H1 (cell line): Measurements from ENCODE around the gene CCL22. TPM values are rescaled to one million over a fixed set of nuclear protein-coding genes. Genes with fewer than 3 reads are reported as not detected.

Experiments used
- ASH2L ChIP-seq: fragments of 200-600, 300-600 bp; sonication (generic); IDR thresholded peaks from one replicate; pipeline ENCODE4 v1.7.1; 2017; ENCODE audit warnings: low read length
- BCL11A ChIP-seq, 2 experiments: IDR thresholded peaks; one replicate each; pipeline ENCODE4 v1.6.1; 2011; ENCODE audit warnings: low read depth in 2 of 2, low read length in 2 of 2, mild to moderate bottlenecking in 2 of 2
- CEBPB ChIP-seq: IDR thresholded peaks from 2 replicates; pipeline ENCODE4 v1.6.1; 2012; ENCODE audit warnings: low read depth, low read length
- CHD7 ChIP-seq: fragments of 300-600 bp; sonication (generic); IDR thresholded peaks from 2 replicates; pipeline ENCODE4 v1.7.1; 2012; ENCODE audit warnings: low read length, moderate library complexity, mild to moderate bottlenecking, inconsistent platforms; ENCODE audit not compliant: insufficient replicate concordance
- EGR1 ChIP-seq: IDR thresholded peaks from 2 replicates; pipeline ENCODE4 v1.6.1; 2011; ENCODE audit warnings: low read depth, low read length, borderline replicate concordance
- NRF1 ChIP-seq: IDR thresholded peaks from 2 replicates; pipeline ENCODE4 v1.6.1; 2011; ENCODE audit warnings: mild to moderate bottlenecking, low read depth, low read length, improper control_type of control experiment
- RFX5 ChIP-seq: IDR thresholded peaks from 2 replicates; pipeline ENCODE4 v1.6.1; 2011; ENCODE audit warnings: low read depth, low read length, improper control_type of control experiment, borderline replicate concordance
- SP1 ChIP-seq: IDR thresholded peaks from 2 replicates; pipeline ENCODE4 v1.6.1; 2011; ENCODE audit warnings: low read depth, low read length
- TCF12 ChIP-seq: IDR thresholded peaks from 2 replicates; pipeline ENCODE4 v1.6.1; 2011; ENCODE audit warnings: low read depth, mild to moderate bottlenecking, low read length
- YY1 ChIP-seq: IDR thresholded peaks from 2 replicates; pipeline ENCODE4 v1.6.1; 2011; ENCODE audit warnings: low read depth, mild to moderate bottlenecking, low read length
- polyA plus RNA-seq, 7 experiments: library from polyadenylated mRNA; depleted of rRNA in 3 of 7; stranded (reverse) in 5 of 7; unstranded in 2 of 7; fragments of >200 nt in 5 of 7; fragments of 200-250 nt in 2 of 7; gene quantifications; 1 replicate in 5 of 7; 2 replicates in 1 of 7; 4 replicates in 1 of 7; pipeline versions ENCODE4 v1.2.1 to v1.2.3, GENCODE V29; 2011 to 2013; ENCODE audit warnings: missing spikeins in 2 of 7, mixed read lengths in 2 of 7
- total RNA-seq: library from RNA; stranded (reverse); fragmentation: NEBNext Ultra II Directional; extraction: Animal tissue kit (Norgen Biotek cat#: 25700); gene quantifications from 2 replicates; pipeline ENCODE4 v1.2.1, GENCODE V29; 2021

The CCL22 gene
- total and polyA plus RNA-seq, 2 of the 8 experiments (the other 6 are each of a cell fraction or from before 2014, with no cell fraction given): not detected

- TF ChIP-seq CHD7: no peak
- TF ChIP-seq EGR1: no peak
- no peak for TF ChIP-seq RFX5
- no peak for TF ChIP-seq CEBPB
- TF ChIP-seq BCL11A (IDR thresholded peaks at IDR 0.05; ENCODE audit: low read depth in 2 of 2, low read length in 2 of 2): no peak
- TF ChIP-seq TCF12: no peak
- no peak for TF ChIP-seq YY1
- no peak for TF ChIP-seq NRF1
- TF ChIP-seq SP1: no peak
- TF ChIP-seq ASH2L: no peak
Measured at GRCh38 chr16:57389087-57389468, 30.5 kb downstream of the CCL22 start (continued).
